CD14-positive monocyte (primary cell): ENCODE data around the gene FRY. TPM values are rescaled to one million over a fixed set of nuclear protein-coding genes. Genes with fewer than 3 reads are reported as not detected.

Experiments
- DNase-seq, 3 donors: peaks; one replicate each; pipeline ENCODE4 v3.0.0-alpha.2; 2011 to 2022
- H2AFZ ChIP-seq: 2 replicates; pipeline ENCODE4 v1.6.0; 2012; ENCODE audit warnings: mild to moderate bottlenecking, low read depth, low read length, inconsistent platforms; ENCODE audit not compliant: insufficient read depth, poor library complexity, severe bottlenecking
- H3K27ac ChIP-seq, 2 donors: 1 replicate in 1 of 2; 2 replicates in 1 of 2; pipeline ENCODE4 v1.5.1; 2012 to 2013; ENCODE audit warnings: low read length in 2 of 2, control low read depth in 1 of 2, inconsistent platforms in 1 of 2, low read depth in 1 of 2, mild to moderate bottlenecking in 1 of 2
- H3K27me3 ChIP-seq, 2 donors: one replicate each; pipeline versions ENCODE4 v1.6.0 to v1.6.1; 2011 to 2013; ENCODE audit warnings: low read length in 2 of 2; ENCODE audit not compliant: control insufficient read depth in 2 of 2, insufficient read depth in 2 of 2
- H3K36me3 ChIP-seq, 2 donors: replicated peaks in 1 of 2; 1 replicate in 1 of 2; 2 replicates in 1 of 2; pipeline versions ENCODE4 v1.5.1 to v1.6.1; 2012 to 2013; ENCODE audit warnings: low read length in 2 of 2, control low read depth in 1 of 2, inconsistent platforms in 1 of 2, mild to moderate bottlenecking in 1 of 2; ENCODE audit not compliant: insufficient read depth in 2 of 2, control insufficient read depth in 1 of 2
- H3K4me1 ChIP-seq, 2 donors: 1 replicate in 1 of 2; 2 replicates in 1 of 2; pipeline versions ENCODE4 v1.5.1 to v1.6.1; 2012 to 2013; ENCODE audit warnings: low read length in 2 of 2, control low read depth in 1 of 2, inconsistent platforms in 1 of 2, mild to moderate bottlenecking in 1 of 2, moderate library complexity in 1 of 2; ENCODE audit not compliant: insufficient read depth in 2 of 2, control insufficient read depth in 1 of 2
- H3K4me2 ChIP-seq: replicated peaks from 2 replicates; pipeline ENCODE3; 2012; ENCODE audit warnings: low read length, moderate library complexity, mild to moderate bottlenecking; ENCODE audit not compliant: poor library complexity, severe bottlenecking; ENCODE audit errors: extremely low read depth
- H3K4me3 ChIP-seq, 3 experiments: fragments of 200-600 bp in 1 of 3; sonication (generic) in 1 of 3; replicated peaks in 1 of 3; 1 replicate in 2 of 3; 2 replicates in 1 of 3; pipeline ENCODE4 v1.5.1; 2011 to 2013; ENCODE audit warnings: low read length in 3 of 3, mild to moderate bottlenecking in 3 of 3, control low read depth in 2 of 3, low read depth in 2 of 3, inconsistent platforms in 1 of 3, moderate library complexity in 1 of 3
- H3K79me2 ChIP-seq: 2 replicates; pipeline ENCODE4 v1.6.0; 2012; ENCODE audit warnings: mild to moderate bottlenecking, control low read depth, inconsistent platforms, low read length, moderate library complexity; ENCODE audit not compliant: insufficient read depth
- H3K9ac ChIP-seq: 2 replicates; pipeline ENCODE4 v1.6.0; 2017; ENCODE audit warnings: low read length, mild to moderate bottlenecking; ENCODE audit not compliant: insufficient read depth, poor library complexity, severe bottlenecking
- H3K9me3 ChIP-seq, 2 donors: replicated peaks in 1 of 2; 1 replicate in 1 of 2; 2 replicates in 1 of 2; pipeline versions ENCODE4 v1.5.1 to v1.6.1; 2012 to 2013; ENCODE audit warnings: low read length in 2 of 2, control low read depth in 1 of 2; ENCODE audit not compliant: control insufficient read depth in 1 of 2, insufficient read depth in 1 of 2
- H4K20me1 ChIP-seq: 2 replicates; pipeline ENCODE4 v1.6.0; 2012; ENCODE audit warnings: mild to moderate bottlenecking, low read length, control low read depth, moderate library complexity; ENCODE audit not compliant: insufficient read depth
- H3K27ac Mint-ChIP-seq, 7 donors: one replicate each; pipeline ENCODE4 v1.8.0; 2020; ENCODE audit warnings: mild to moderate bottlenecking in 7 of 7, mixed read lengths in 7 of 7, moderate library complexity in 6 of 7, inconsistent platforms in 2 of 7
- H3K27me3 Mint-ChIP-seq, 3 donors: one replicate each; pipeline ENCODE4 v1.8.0; 2021 to 2022; ENCODE audit warnings: low read depth in 3 of 3, mild to moderate bottlenecking in 3 of 3, mixed read lengths in 3 of 3, moderate library complexity in 3 of 3, inconsistent platforms in 1 of 3
- H3K36me3 Mint-ChIP-seq, 2 donors: one replicate each; pipeline ENCODE4 v1.8.0; 2020; ENCODE audit warnings: mixed read lengths in 2 of 2, inconsistent platforms in 1 of 2, mild to moderate bottlenecking in 1 of 2
- H3K4me1 Mint-ChIP-seq: one replicate; pipeline ENCODE4 v1.8.0; 2020; ENCODE audit warnings: mild to moderate bottlenecking, mixed read lengths
- H3K4me3 Mint-ChIP-seq, 2 donors: one replicate each; pipeline ENCODE4 v1.8.0; 2020; ENCODE audit warnings: mild to moderate bottlenecking in 2 of 2, mixed read lengths in 2 of 2, moderate library complexity in 1 of 2
- H3K9me3 Mint-ChIP-seq, 7 donors: one replicate each; pipeline ENCODE4 v1.8.0; 2020 to 2022; ENCODE audit warnings: mixed read lengths in 7 of 7, mild to moderate bottlenecking in 6 of 7, moderate library complexity in 6 of 7, inconsistent platforms in 2 of 7
- WGBS: methylation state at CpG from one replicate; pipeline ENCODE4 v1.1.5; 2013; ENCODE audit warnings: missing lambda C conversion rate; ENCODE audit not compliant: insufficient coverage; 5-methylcytosine and 5-hydroxymethylcytosine counted together
- intact Hi-C, 2 donors: fragments of 100-400 bp; cut with micrococcal nuclease; formaldehyde crosslinking; loops; one replicate each; pipeline versions ENCODE4 v1.15.0 to v1.15.1; 2023
- polyA plus RNA-seq, 3 donors: library from polyadenylated mRNA; depleted of rRNA in 1 of 3; unstranded in 2 of 3; stranded (reverse) in 1 of 3; fragments of 300-500 nt in 2 of 3; fragments of >200 nt in 1 of 3; fragmentation: Illumina TruSeq in 2 of 3; gene quantifications; 1 replicate in 2 of 3; 2 replicates in 1 of 3; pipeline ENCODE4 v1.2.3, GENCODE V29; 2012 to 2021
- TF ChIP-seq, protein P1 (sequence below): fragments of 200-600 bp; IDR thresholded peaks from one replicate; pipeline ENCODE4 v1.8.0; 2022; ENCODE audit warnings: antibody characterized with exemption, mild to moderate bottlenecking

FRY gene
- polyA plus RNA-seq, 3 donors = 3.9 to 31.8 (median 5.0) TPM

DNA sequence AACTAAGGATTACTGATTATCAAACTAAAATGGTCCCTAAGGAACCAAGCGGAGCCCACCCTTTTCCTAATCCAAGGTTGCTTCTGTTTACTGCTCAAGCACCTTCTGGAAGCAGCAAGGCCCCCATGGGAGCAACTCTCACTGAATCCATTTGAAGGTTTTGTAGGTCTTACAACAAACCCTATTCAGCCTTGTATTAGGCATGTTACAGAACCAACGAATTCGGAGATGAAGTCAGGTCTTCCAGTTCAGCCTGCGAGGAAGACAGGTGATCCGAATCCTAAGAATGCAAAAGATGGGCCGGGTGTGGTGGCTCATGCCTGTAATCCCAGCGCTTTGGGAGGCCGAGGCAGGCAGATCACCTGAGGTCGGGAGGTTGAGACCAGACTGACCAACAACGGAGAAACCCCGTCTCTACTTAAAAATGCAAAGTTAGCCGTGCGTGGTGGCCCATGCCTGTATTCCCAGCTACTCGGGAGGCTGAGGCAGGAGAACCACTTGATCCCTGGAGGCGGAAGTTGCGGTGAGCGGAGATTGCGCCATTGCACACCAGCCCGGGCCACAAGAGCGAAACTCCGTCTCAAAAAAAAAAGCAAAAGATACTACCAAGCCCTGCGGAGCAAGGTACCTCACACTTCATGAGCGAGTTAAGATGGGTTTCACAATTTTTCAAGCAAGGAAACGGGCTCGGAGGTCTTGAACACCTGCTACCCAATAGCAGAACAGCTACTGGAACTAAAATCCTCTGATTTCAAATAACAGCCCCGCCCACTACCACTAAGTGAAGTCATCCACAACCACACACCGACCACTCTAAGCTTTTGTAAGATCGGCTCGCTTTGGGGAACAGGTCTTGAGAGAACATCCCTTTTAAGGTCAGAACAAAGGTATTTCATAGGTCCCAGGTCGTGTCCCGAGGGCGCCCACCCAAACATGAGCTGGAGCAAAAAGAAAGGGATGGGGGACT lies 283.0 kb downstream of the FRY start:
- intact Hi-C loops = loop anchor here (5.0 to 10.0 kb wide), 3 partner anchors 110 to 1230 kb away; partner anchors contain the start of gene N4BP2L1 (in 2 of the 2)
- WGBS = 33% methylated on average over 28 of the region's 32 CpGs
- peak overlapping the region; percentile 93 to 96 for H3K4me3 Mint-ChIP-seq
- H3K27me3 ChIP-seq = no peaks in the 10 kb centered on the region
- peak; percentile 72 to 91 (median 79) for DNase-seq
- H3K36me3 ChIP-seq = no peaks in the 10 kb centered on the region
- no peaks in the 10 kb centered on the region for H3K9me3 ChIP-seq
- H4K20me1 ChIP-seq = no peaks in the 10 kb centered on the region
- peaks cover 33% of the 10 kb centered on the region for H3K79me2 ChIP-seq
- peak overlapping the region; percentile 92 for H3K9ac ChIP-seq
- TF ChIP-seq, protein P1, sequence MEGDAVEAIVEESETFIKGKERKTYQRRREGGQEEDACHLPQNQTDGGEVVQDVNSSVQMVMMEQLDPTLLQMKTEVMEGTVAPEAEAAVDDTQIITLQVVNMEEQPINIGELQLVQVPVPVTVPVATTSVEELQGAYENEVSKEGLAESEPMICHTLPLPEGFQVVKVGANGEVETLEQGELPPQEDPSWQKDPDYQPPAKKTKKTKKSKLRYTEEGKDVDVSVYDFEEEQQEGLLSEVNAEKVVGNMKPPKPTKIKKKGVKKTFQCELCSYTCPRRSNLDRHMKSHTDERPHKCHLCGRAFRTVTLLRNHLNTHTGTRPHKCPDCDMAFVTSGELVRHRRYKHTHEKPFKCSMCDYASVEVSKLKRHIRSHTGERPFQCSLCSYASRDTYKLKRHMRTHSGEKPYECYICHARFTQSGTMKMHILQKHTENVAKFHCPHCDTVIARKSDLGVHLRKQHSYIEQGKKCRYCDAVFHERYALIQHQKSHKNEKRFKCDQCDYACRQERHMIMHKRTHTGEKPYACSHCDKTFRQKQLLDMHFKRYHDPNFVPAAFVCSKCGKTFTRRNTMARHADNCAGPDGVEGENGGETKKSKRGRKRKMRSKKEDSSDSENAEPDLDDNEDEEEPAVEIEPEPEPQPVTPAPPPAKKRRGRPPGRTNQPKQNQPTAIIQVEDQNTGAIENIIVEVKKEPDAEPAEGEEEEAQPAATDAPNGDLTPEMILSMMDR = no peak
- peaks cover 0 to 3% (median 0%) of the 10 kb centered on the region in 7 donors for H3K9me3 Mint-ChIP-seq
- H3K27ac Mint-ChIP-seq = peak overlapping the region; percentile 99 to 100 (median 100)
- H3K4me1 ChIP-seq = peaks cover 36 to 48% of the 10 kb centered on the region in 2 donors
- peaks cover 30% of the 10 kb centered on the region for H3K4me1 Mint-ChIP-seq
- peak overlapping the region; percentile 95 to 99 for H3K27ac ChIP-seq
- H3K4me2 ChIP-seq = peak overlapping the region; percentile 96
- H2AFZ ChIP-seq = peak overlapping the region; percentile 83
- H3K4me3 ChIP-seq = peak overlapping the region; percentile 78 to 93 (median 90)
- peaks cover 0 to 3% of the 10 kb centered on the region in 2 donors for H3K36me3 Mint-ChIP-seq
- peaks cover 0 to 3% (median 0%) of the 10 kb centered on the region in 3 donors for H3K27me3 Mint-ChIP-seq

DNA sequence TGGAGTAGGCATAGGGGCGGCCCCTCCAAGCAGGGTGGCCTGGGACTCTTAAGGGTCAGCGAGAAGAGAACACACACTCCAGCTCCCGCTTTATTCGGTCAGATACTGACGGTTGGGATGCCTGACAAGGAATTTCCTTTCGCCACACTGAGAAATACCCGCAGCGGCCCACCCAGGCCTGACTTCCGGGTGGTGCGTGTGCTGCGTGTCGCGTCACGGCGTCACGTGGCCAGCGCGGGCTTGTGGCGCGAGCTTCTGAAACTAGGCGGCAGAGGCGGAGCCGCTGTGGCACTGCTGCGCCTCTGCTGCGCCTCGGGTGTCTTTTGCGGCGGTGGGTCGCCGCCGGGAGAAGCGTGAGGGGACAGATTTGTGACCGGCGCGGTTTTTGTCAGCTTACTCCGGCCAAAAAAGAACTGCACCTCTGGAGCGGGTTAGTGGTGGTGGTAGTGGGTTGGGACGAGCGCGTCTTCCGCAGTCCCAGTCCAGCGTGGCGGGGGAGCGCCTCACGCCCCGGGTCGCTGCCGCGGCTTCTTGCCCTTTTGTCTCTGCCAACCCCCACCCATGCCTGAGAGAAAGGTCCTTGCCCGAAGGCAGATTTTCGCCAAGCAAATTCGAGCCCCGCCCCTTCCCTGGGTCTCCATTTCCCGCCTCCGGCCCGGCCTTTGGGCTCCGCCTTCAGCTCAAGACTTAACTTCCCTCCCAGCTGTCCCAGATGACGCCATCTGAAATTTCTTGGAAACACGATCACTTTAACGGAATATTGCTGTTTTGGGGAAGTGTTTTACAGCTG lies 283.9 kb downstream of the FRY start, which contains the start of the genes BRCA2 and ZAR1L:
Gene BRCA2 (plus strand): TSS at position 271 of the 790 bp plus-strand sequence. CDS start 953 bp downstream, outside the sequence.
Gene ZAR1L (minus strand): TSS at position 126 of the 790 bp plus-strand sequence. CDS start 3,438 bp downstream, outside the sequence.
- Histone ChIP-seq H3K79me2 (peaks cover 41% of the 10 kb centered on the region), H3K9me3 (no peaks in the 10 kb centered on the region), H3K27me3 (no peaks in the 10 kb centered on the region), H3K36me3 (peaks cover 0 to 8% of the 10 kb centered on the region in 2 donors), H3K4me1 (peaks cover 32 to 40% of the 10 kb centered on the region in 2 donors), H3K9ac (peak within 1 kb of the TSS; percentile 92), H3K4me2 (peak within 1 kb of the TSS; percentile 96), H4K20me1 (no peaks in the 10 kb centered on the region), H2AFZ (peak within 1 kb of the TSS; percentile 83), H3K4me3 (peak within 1 kb of the TSS; percentile 78 to 93 (median 90)), H3K27ac (peak within 1 kb of the TSS; percentile 95 to 99)
- TF ChIP-seq, protein P1 = no peak
- Mint-ChIP-seq H3K4me3 (peak within 1 kb of the TSS; percentile 93 to 96), H3K4me1 (peaks cover 25% of the 10 kb centered on the region), H3K27ac (peak within 1 kb of the TSS; percentile 99 to 100 (median 100)), H3K27me3 (peaks cover 0 to 3% (median 0%) of the 10 kb centered on the region in 3 donors), H3K36me3 (peaks cover 3 to 6% of the 10 kb centered on the region in 2 donors), H3K9me3 (peaks cover 0 to 3% (median 0%) of the 10 kb centered on the region in 7 donors)
- peak; percentile 84 to 94 (median 87) for DNase-seq
- under 1% methylated on average over 49 of the region's 60 CpGs for WGBS
- intact Hi-C loops = loop anchor here in 1 of 2 donors (10.0 kb wide), 2 partner anchors 109 to 1229 kb away; partner anchors contain the start of gene N4BP2L1
